Activated CD8-positive, alpha-beta T cell treated with anti-CD3 and anti-CD28 coated beads, Interleukin-2, amount 10 ng/mL, durations not matched to agents 7 days and 5 days (primary cell): ENCODE results near the gene BCAS3. TPM values are rescaled to one million over a fixed set of nuclear protein-coding genes. Genes with fewer than 3 reads are reported as not detected.

Experiments used
- ATAC-seq: fragments of 150-1000 bp; cut with Tn5 transposase; one replicate; pipeline ENCODE4 v1.10.0; 2021; ENCODE audit warnings: moderate library complexity
- CTCF ChIA-PET: fragments of 350-600 bp; sonication (Branson Sonifier 250); formaldehyde crosslinking; loops from one replicate; lab custom pipeline; 2021; ENCODE audit warnings: antibody characterized with exemption; lab: Charles Lee
- POLR2A ChIA-PET: fragments of 350-600 bp; sonication (Branson Sonifier 250); formaldehyde crosslinking; loops from one replicate; lab custom pipeline; 2021; ENCODE audit warnings: antibody characterized with exemption; lab: Charles Lee
- DNase-seq: peaks from one replicate; pipeline ENCODE4 v3.0.0-alpha.2; 2020
- H3K27ac Mint-ChIP-seq: one replicate; pipeline ENCODE4 v1.8.0; 2021; ENCODE audit warnings: mild to moderate bottlenecking, mixed read lengths
- H3K27me3 Mint-ChIP-seq: one replicate; pipeline ENCODE4 v1.8.0; 2021; ENCODE audit warnings: low read depth, mixed read lengths
- H3K36me3 Mint-ChIP-seq: one replicate; pipeline ENCODE4 v1.8.0; 2021; ENCODE audit warnings: low read depth, mixed read lengths
- H3K4me1 Mint-ChIP-seq: one replicate; pipeline ENCODE4 v1.8.0; 2021; ENCODE audit warnings: low read depth, mixed read lengths
- H3K4me3 Mint-ChIP-seq: one replicate; pipeline ENCODE4 v1.8.0; 2021; ENCODE audit warnings: mild to moderate bottlenecking, mixed read lengths
- H3K9me3 Mint-ChIP-seq: one replicate; pipeline ENCODE4 v1.8.0; 2022; ENCODE audit warnings: mixed read lengths; ENCODE audit not compliant: insufficient read depth
- total RNA-seq, 2 experiments: library from RNA; stranded (reverse); gene quantifications; one replicate each; pipeline ENCODE4 v1.2.3, GENCODE V29; 2021

Gene BCAS3
- total RNA-seq, 2 experiments from 2014 or later = 13.0 to 16.3 TPM

- H3K9me3 Mint-ChIP-seq = no peaks in the 10 kb centered on the region
Measured at GRCh38 chr17:61411011-61411260, 733.3 kb downstream of the BCAS3 start.

GRCh38 chr17:61411261-61412142 is 733.9 kb downstream of the BCAS3 start:
- peak overlapping the region; percentile 40 for H3K4me3 Mint-ChIP-seq

More at GRCh38 chr17:61411011-61411260, 733.3 kb downstream of the BCAS3 start:
- no peak for ATAC-seq
- Mint-ChIP-seq H3K27me3 (peaks cover 58% of the 10 kb centered on the region), H3K4me3 (peak overlapping the region; percentile 58), H3K27ac (no peak overlapping the region), H3K4me1 (peaks cover 21% of the 10 kb centered on the region), H3K36me3 (no peaks in the 10 kb centered on the region)
- ChIA-PET POLR2A (no interaction called here), CTCF (interaction anchor here (1.0 to 3.6 kb wide), 3 partner anchors 17 to 135 kb away, joined by 3 to 9 read pairs (median 5); no protein-coding TSS in a partner anchor)
- no peak for DNase-seq

DNA sequence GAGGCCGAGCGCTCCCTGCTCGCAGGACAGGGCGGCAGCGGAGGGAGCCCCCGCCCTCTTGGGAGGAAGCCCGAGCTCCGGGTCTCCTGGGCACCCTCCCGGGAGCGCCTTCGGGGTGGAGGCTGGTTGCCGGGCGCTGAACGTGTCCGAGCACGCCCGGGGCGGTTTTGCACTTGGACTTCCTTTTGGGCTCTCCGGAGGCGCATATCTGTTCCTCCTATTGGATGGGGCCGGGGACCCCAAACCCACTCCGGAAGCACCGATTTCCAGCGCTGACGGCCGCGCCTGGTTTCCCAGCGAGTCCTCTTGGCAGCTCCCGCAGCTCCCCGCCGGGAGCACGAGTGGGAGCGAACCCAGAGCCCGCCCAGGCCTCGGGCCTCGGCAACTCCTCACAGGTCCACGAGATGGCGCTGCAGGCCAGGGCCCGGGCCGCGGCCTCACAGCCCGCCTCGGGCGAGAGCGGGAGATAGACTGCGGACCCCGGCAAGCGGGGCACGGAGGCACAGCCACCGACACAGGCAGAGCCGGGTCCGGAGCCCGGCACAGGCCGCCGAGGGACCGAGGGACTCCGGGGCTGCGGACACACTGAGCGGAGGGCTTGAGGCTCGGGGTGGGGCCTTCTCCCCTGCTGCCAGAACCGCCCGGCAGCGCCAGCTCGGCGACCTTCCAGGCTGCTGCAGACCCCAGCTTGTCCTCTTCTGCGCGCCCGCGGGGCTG is 734.6 kb downstream of the BCAS3 start:
- no peak overlapping the region for H3K27ac Mint-ChIP-seq
- H3K4me1 Mint-ChIP-seq = peaks cover 21% of the 10 kb centered on the region
- ATAC-seq (peak; percentile 76), DNase-seq (peak; percentile 75)
- ChIA-PET POLR2A (no interaction called here), CTCF (interaction anchor here (0.6 to 3.6 kb wide), 21 partner anchors 8 to 698 kb away, joined by 3 to 18 read pairs (median 4); no protein-coding TSS in a partner anchor)
- H3K9me3 Mint-ChIP-seq = no peaks in the 10 kb centered on the region
- H3K27me3 Mint-ChIP-seq = peaks cover 45% of the 10 kb centered on the region
- peak overlapping the region; percentile 60 for H3K4me3 Mint-ChIP-seq
- H3K36me3 Mint-ChIP-seq = no peaks in the 10 kb centered on the region

More at GRCh38 chr17:61411261-61412142, 733.9 kb downstream of the BCAS3 start:
- ATAC-seq = peak; percentile 28
- no peaks in the 10 kb centered on the region for H3K9me3 Mint-ChIP-seq
- H3K27me3 Mint-ChIP-seq = peaks cover 53% of the 10 kb centered on the region
- no peaks in the 10 kb centered on the region for H3K36me3 Mint-ChIP-seq
- ChIA-PET POLR2A (no interaction called here), CTCF (interaction anchor here (0.6 to 3.6 kb wide), 22 partner anchors 7 to 699 kb away, joined by 3 to 18 read pairs (median 4); no protein-coding TSS in a partner anchor)
- no peak overlapping the region for H3K27ac Mint-ChIP-seq
- H3K4me1 Mint-ChIP-seq = peaks cover 21% of the 10 kb centered on the region
- no peak for DNase-seq

DNA sequence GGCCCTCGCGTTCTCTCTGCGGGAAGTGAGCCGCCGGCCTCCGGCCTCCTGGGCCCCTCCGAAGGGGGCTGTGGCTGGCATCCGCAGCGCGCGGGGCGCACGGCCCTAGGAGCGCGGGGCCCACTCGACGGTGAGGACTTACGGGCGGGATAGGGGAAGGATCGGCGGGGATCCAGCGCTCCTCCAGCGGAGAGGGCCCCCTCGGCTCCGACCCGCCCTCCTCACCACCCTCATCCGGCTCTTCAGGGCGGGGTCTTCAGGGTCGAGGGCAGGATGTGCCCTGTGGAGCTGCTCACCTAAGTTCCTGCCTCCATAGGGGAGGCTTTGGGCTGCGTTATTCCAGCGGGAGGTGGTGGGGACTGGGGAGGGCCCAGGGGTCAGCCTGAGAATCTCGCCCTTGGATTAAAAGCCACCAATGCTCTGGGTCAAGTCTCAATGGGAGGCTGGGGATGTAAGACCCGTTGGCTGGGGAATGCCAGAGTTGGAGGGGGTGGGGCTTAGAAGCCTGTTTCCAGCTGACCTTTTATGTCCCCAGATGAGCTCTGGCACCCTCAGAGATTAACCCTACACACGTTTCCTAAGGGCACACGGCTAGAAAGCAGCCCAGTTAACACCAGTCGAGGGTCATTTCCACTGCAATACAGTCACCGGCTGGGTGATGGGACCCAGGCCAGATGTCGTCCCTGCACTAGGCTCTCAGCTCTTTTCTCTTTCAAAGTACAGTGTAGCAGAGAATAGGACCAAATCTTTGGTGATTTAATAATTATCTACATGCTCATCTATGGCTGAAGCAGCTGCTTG is 735.4 kb downstream of the BCAS3 start:
- ATAC-seq = peak; percentile 7
- no peak for DNase-seq
- H3K27me3 Mint-ChIP-seq = peaks cover 38% of the 10 kb centered on the region
- ChIA-PET CTCF (interaction anchor here (0.9 to 3.6 kb wide), 14 partner anchors 7 to 697 kb away, joined by 3 to 18 read pairs (median 6); no protein-coding TSS in a partner anchor), POLR2A (no interaction called here)
- H3K27ac Mint-ChIP-seq = no peak overlapping the region
- H3K4me3 Mint-ChIP-seq = peak overlapping the region; percentile 42
- H3K9me3 Mint-ChIP-seq = no peaks in the 10 kb centered on the region
- H3K36me3 Mint-ChIP-seq = no peaks in the 10 kb centered on the region
- H3K4me1 Mint-ChIP-seq = peaks cover 19% of the 10 kb centered on the region

GRCh38 chr17:61413661-61414126 is 736.0 kb downstream of the BCAS3 start:
- Mint-ChIP-seq H3K27ac (no peak overlapping the region), H3K4me3 (no peak overlapping the region), H3K9me3 (no peaks in the 10 kb centered on the region), H3K4me1 (peaks cover 15% of the 10 kb centered on the region), H3K36me3 (no peaks in the 10 kb centered on the region), H3K27me3 (peaks cover 35% of the 10 kb centered on the region)
- CTCF ChIA-PET = interaction anchor here (1.9 to 3.6 kb wide), 4 partner anchors 36 to 696 kb away, joined by 6 to 18 read pairs (median 10); no protein-coding TSS in a partner anchor
- DNase-seq (no peak), ATAC-seq (no peak)
- POLR2A ChIA-PET = no interaction called here

DNA sequence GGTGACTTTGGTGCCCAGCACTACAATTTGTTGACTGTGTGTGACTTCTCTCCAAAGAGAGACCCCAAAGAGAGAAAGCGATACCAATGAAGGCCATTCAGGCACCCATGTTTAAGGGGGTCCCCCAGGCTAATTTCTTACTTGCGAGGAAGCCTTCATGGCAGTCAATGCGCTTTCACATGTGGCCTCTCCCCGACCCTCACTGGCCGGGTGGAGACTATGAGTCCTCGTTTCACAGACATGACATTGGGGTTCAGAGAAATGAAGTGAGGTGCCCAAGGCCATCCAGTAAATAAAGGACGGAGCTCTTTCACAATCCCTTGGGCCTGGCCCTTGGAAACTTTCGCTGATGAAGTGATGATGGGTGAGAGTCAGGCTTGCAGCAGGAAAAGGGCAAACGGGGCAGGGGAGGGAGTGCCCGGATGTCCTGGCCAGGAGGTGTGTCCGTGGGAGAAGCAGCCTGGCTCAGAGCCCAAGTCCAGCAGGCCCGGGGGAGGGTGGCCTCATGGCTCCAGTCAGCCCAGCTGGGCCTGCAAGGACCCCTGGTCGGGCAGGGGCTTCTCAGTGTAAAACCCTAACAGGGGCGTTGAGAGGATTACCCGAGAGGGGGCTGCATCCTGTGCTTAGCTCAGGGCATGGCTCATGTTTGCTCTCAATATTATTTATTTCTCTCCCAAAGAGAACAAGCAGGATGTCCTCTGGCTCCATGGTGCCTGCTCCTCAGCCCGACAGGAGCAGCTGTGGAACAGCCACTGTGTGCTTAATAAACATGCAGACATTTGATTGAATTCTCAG is 736.7 kb downstream of the BCAS3 start:
- H3K36me3 Mint-ChIP-seq = no peaks in the 10 kb centered on the region
- CTCF ChIA-PET = interaction anchor here (2.5 kb wide), 1 partner anchor 169 kb away, joined by 18 read pairs; no protein-coding TSS in a partner anchor
- ATAC-seq (no peak), DNase-seq (no peak)
- no peak overlapping the region for H3K27ac Mint-ChIP-seq
- peaks cover 13% of the 10 kb centered on the region for H3K4me1 Mint-ChIP-seq
- peaks cover 35% of the 10 kb centered on the region for H3K27me3 Mint-ChIP-seq
- H3K9me3 Mint-ChIP-seq = no peaks in the 10 kb centered on the region
- no peak overlapping the region for H3K4me3 Mint-ChIP-seq
- POLR2A ChIA-PET = no interaction called here

DNA sequence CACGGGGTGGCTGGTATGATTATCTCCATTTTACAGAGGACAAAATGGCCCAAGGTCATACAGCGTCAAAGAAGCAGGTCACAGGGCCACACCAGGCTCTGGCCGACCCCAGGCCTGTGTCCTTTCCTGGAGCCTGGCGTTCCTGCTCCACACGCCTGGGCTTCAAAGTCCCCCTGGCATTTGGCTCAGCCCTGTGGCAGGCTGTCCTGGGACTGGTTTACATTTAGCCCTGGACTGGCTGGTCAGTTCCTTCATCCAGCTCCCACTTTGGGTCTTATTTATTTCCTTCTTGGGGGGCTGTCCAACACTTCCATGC is 737.2 kb downstream of the BCAS3 start:
- no peaks in the 10 kb centered on the region for H3K9me3 Mint-ChIP-seq
- POLR2A ChIA-PET = no interaction called here
- CTCF ChIA-PET = no interaction called here

DNA sequence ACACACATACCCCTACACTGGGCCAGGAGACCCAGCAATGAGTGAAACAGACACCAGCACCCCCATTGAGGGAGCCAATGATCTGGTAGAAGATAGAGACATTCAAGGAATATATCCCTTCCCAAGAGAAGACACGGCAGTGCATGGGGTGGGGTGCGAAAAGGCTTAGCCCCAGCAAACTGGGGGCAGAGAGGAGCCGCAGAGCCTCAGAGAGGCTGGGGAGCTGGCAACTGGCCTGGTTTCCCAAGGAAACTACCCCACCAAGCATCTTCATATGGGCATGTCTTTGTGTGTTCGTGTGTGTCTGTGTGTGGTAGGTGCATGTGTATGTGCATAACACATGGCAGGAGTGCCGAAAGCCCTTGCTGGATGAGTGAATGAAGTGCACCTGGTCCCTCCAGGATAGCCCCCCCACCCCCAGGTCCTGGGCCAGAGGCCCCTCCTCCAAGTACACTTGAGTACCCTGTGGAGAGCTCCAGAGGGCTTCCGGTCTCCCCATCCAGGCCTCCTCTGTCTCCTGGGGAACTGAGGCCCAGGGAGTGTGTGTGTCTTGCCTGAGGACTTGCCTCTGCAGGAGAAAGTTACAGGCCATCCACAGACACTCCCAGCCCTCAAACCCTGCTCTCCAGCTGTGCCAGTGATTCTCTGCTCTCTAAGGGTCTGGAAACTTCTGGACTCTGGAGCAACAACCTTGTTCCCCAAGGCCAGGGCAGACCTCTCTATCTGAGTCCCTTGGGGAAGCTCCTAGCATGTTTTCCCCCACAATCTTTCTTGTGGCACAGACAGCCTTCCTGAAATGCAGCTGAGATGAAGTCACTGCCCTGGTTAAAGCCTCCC is 737.9 kb downstream of the BCAS3 start:
- no peak overlapping the region for H3K4me3 Mint-ChIP-seq
- POLR2A ChIA-PET = no interaction called here

More for the DNA sequence above, 737.2 kb downstream of the BCAS3 start:
- Mint-ChIP-seq H3K4me1 (peaks cover 11% of the 10 kb centered on the region), H3K27me3 (peaks cover 34% of the 10 kb centered on the region), H3K4me3 (no peak overlapping the region), H3K27ac (no peak overlapping the region), H3K36me3 (no peaks in the 10 kb centered on the region)
- DNase-seq = no peak
- ATAC-seq = no peak

DNA sequence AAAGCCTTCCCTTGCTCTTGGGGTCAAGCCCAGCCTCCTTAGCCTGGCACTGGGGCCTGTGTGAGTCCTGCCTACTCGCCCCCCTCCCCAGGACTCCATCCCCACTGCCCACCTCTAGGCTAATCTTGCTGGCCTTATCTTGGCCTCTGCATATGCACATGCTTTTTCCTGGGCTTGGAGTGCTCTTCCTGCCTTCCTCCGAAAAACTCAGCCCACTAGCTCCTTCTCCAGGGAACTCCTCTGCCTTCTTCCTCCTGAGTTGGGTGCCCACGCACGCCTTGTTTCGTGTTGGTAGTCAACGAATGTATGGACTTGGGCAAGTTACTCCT is 738.5 kb downstream of the BCAS3 start:
- Mint-ChIP-seq H3K4me3 (no peak overlapping the region), H3K4me1 (peaks cover 2% of the 10 kb centered on the region), H3K36me3 (no peaks in the 10 kb centered on the region), H3K9me3 (no peaks in the 10 kb centered on the region), H3K27ac (no peak overlapping the region), H3K27me3 (peaks cover 33% of the 10 kb centered on the region)
- no peak for DNase-seq
- CTCF ChIA-PET = interaction anchor here (0.7 to 1.3 kb wide), 3 partner anchors 134 to 693 kb away, joined by 3 to 4 read pairs (median 4); no protein-coding TSS in a partner anchor
- POLR2A ChIA-PET = no interaction called here
- ATAC-seq = no peak

More for the DNA sequence above, 737.9 kb downstream of the BCAS3 start:
- Mint-ChIP-seq H3K36me3 (no peaks in the 10 kb centered on the region), H3K9me3 (no peaks in the 10 kb centered on the region), H3K4me1 (peaks cover 4% of the 10 kb centered on the region), H3K27me3 (peaks cover 30% of the 10 kb centered on the region), H3K27ac (peak overlapping the region; percentile 49)
- no peak for DNase-seq
- no peak for ATAC-seq
- CTCF ChIA-PET = interaction anchor here (0.6 to 1.3 kb wide), 4 partner anchors 135 to 694 kb away, joined by 3 to 4 read pairs (median 4); no protein-coding TSS in a partner anchor
